Suprapubic skin (tissue), 4 donors: Measurements from ENCODE around the gene SRPK1.

Experiments used
- CTCF ChIP-seq, 2 donors: fragments of 200-600 bp in 1 of 2; fragments of 450-650 bp in 1 of 2; sonication (generic) in 1 of 2; IDR thresholded peaks; one replicate each; pipeline ENCODE4 v1.5.1; 2016 to 2019; ENCODE audit warnings: antibody characterized with exemption in 2 of 2, mild to moderate bottlenecking in 1 of 2, moderate library complexity in 1 of 2
- EP300 ChIP-seq: sonication (generic); formaldehyde crosslinking; IDR thresholded peaks from one replicate; pipeline ENCODE4 v1.6.1; 2017; ENCODE audit warnings: antibody characterized with exemption
- POLR2A ChIP-seq, 2 donors: fragments of 450-650 bp; IDR thresholded peaks; one replicate each; pipeline ENCODE4 v1.6.1; 2017; ENCODE audit warnings: antibody characterized with exemption in 2 of 2, mild to moderate bottlenecking in 2 of 2, moderate library complexity in 2 of 2
- POLR2AphosphoS5 ChIP-seq, 3 donors: sonication (generic); formaldehyde crosslinking; IDR thresholded peaks; one replicate each; pipeline ENCODE4 v1.6.1; 2017; ENCODE audit warnings: antibody characterized with exemption in 3 of 3

- TF ChIP-seq CTCF (IDR thresholded peaks at IDR 0.05) (no peak), POLR2AphosphoS5 (IDR thresholded peaks at IDR 0.05) (no peak), POLR2A (IDR thresholded peaks at IDR 0.05) (no peak), EP300 (no peak)
These were observed 14.9 kb downstream of the SRPK1 start for GRCh38 chr6:35905841-35906498.
